HG03520 (cell line): ENCODE measurements around the gene LETM1.

Experiments used
- ATAC-seq: cut with Tn5 transposase; IDR thresholded peaks from one replicate; pipeline ENCODE4 v1.9.1; 2021; ENCODE audit warnings: mild to moderate bottlenecking, moderate library complexity; ENCODE audit not compliant: unreplicated experiment

Gene LETM1

DNA sequence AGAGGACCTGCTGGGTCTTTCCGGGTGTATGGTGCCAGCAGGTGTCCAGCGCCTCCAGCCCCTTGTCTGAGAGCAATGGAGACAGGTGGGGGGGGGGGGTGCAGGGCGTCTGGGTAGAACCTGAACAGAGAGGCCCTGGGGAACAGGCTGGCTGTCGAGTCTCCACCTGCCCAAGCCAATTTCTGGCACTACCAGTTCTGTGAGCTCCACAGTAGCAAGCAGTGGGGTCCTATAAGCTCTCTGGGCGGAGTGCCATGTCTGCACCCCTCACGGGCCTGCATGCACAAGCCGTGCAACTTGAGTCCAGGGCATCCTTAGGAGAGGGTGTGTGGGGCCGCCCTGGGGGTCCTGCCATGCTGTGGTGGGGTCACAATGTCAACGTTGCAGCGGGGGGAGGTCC is 72.9 kb downstream of the LETM1 start:
- no peak for ATAC-seq

GRCh38 chr4:1780435-1780834 is 75.5 kb downstream of the LETM1 start:
- no peak for ATAC-seq

GRCh38 chr4:1779588-1780382 is 76.2 kb downstream of the LETM1 start:
- ATAC-seq, result no peak

- no peak for ATAC-seq
Measured at GRCh38 chr4:1778642-1779392, 77.1 kb downstream of the LETM1 start.

DNA sequence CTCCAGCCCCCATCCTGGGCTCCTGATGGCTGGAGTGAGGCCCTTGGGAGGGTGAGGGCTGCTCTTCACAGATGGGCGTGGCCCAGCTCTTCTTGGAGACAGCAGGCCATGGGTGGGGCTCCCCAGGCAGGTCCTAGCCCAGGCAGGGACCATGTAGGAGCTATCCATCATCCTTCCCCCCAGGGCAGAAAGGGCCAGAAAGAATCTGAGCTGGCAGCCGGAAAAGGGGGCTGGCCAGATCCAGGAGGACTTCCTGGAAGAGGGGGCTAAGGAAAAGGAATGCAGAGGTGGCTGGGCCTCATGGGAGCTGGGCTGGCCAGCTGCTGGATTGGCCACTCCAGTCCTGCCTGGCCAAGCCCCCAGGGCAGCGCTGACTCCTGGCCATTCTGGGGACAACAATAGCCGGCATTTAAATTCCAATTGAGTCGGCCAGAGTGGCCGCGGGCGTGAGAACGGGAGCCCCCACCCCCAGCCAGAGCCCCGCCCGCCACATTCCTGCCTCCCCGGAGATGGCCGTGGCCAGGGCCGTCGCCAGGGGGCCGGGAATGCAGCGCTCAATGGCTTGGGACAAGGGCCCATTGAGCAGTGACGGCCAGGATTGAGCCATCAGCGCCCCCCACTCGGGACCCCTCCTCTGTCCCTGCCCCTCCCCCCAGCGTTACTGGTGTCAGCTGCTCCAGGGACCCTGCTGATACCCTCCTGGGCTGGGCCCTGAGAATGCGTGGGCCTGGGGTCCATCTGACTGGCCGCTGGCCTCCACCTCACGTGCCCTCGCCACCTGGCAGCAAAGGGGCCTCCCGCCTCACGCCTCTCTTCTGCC is 77.9 kb downstream of the LETM1 start:
- no peak for ATAC-seq

DNA sequence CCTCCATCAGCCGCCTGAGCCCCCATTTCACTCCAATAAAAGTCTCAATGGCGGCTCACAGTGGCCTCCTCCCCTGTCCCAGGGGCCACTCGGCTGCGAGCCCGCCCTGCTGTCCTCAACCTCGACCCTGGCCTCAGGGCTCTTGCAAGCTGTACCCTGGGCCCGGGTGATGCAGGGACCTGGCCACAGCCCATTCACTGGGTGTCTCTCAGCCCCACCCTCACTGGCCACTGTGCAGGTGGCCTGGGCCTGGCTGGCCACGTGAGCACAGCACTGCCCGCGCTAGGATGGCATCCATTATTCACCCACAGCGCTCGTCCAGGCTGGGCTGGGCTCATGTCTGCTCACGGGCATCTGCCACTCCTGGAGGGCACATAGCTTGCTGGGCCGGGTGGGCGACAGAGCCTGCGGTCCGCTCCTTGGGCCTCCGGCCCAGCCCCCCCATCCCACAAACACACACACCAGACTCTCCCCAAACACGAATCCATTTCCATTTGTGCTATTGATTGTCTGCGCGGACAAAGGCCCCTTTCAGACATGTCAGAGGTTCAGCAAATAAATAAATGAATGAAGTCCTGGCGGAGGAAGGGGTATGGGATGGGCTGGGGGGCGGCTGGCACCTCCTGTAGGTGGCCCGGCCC is 79.3 kb downstream of the LETM1 start:
- no peak for ATAC-seq

DNA sequence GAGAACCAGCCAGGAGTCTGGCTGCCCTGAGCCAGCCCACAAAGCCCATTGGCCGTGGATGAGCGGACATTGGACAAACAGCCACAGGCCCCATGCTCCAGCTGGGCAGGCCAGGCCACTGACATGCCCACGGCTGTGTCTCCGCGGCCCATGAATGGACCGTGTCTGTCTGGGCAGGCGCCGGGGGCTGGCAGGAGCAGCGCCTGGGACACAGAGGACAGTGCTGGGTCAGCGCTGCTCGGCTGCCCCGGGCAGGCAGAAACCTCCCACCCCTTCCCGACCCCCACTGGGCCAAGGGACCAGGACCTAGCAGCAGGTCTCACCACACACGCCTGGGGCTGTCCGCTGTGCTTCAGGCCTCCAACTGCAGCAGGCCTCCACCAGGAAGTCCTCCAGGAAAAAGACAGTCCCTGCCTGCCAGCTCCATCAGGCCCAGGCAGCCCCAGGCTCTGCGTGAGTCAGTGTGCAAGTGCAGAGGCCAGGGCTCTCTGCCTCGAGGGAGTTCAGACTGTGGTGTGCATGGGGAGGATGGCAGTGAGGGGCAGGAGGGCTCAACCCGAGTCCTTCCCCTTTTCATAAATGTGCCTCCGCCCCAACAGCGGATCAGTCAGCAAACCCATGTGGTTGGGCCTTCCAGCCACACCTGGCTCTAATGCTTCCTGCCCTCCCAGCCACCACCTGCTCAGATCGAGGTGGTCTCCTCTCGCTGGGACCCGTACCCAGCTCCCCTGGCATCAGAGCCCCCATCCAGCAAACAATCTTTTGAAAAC is 80.0 kb downstream of the LETM1 start:
- ATAC-seq, result no peak

GRCh38 chr4:1773754-1774153 is 82.2 kb downstream of the LETM1 start:
- no peak for ATAC-seq

GRCh38 chr4:1772853-1773538 is 83.0 kb downstream of the LETM1 start:
- no peak for ATAC-seq

GRCh38 chr4:1771555-1772305 is 84.2 kb downstream of the LETM1 start:
- no peak for ATAC-seq

DNA sequence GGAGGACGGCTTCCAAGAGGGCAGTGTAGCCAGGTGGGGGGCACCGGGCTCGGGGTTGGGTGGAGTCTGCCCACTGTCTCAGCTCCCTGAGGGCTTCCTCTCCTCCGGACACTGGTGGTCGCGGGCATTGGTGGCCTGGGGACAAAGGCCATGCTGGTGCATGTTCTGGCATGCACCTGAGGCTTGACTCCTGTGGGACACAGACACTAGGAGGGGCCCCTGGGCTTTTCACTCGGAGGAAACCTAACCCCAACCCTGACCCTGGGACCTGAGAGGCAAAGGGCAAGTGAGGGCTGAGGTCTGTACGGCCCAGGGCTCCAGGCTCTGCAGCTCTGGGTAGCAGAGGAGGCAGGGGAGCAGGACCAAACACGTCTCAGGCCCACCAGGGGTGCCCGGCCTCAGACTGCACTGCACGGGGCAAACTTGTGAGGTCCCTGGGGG is 85.1 kb downstream of the LETM1 start:
- no peak for ATAC-seq

GRCh38 chr4:1770245-1770644 is 85.7 kb downstream of the LETM1 start:
- ATAC-seq, result no peak

- no peak for ATAC-seq
Measured at GRCh38 chr4:1769692-1770091, 86.3 kb downstream of the LETM1 start.

GRCh38 chr4:1768367-1769034 is 87.5 kb downstream of the LETM1 start:
- no peak for ATAC-seq

DNA sequence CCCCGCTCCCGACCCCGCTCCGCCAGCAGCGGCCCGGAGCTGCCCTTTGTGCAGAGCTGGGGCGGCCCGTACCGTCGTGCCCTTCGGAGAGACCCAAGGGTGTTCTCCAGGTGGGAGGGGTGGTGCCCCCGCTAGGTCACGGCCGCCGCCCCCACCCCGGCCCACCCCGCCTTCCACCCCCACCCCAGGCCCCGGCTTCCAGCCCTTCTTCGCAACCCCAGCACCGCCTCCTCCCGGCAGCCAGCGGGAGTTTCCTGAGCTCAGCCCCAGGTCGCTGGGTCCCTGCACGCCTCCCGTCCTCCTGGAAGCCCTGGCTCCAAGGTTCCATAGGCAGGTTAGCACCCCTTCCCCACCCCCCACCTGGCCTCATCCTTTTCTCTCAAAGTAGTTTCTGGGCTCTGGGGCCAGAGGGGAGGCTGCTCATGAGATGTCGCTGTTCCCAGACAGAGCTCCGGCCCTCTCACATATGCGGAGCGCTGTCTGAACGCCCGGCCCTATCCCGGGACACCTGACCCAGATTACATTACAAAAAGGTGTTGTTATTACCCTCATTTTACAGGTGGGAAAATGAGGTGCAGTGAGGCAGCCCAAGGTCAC is 88.1 kb downstream of the LETM1 start:
- no peak for ATAC-seq

GRCh38 chr4:1767061-1767769 is 88.7 kb downstream of the LETM1 start:
- ATAC-seq, result no peak
